Stimulated activated naive CD4-positive, alpha-beta T cell (primary cell): Measurements from ENCODE around the gene CENPVL3.
"Not testable (repeated sequence)": the region's sequence is repeated elsewhere in the genome, so short reads cannot be mapped to it uniquely, and the experiment has no call there.

ENCODE experiments used
- DNase-seq, 6 experiments: peaks; one replicate each; lab custom pipeline; 2025; lab: John Stamatoyannopoulos, UW

Gene CENPVL3

DNA sequence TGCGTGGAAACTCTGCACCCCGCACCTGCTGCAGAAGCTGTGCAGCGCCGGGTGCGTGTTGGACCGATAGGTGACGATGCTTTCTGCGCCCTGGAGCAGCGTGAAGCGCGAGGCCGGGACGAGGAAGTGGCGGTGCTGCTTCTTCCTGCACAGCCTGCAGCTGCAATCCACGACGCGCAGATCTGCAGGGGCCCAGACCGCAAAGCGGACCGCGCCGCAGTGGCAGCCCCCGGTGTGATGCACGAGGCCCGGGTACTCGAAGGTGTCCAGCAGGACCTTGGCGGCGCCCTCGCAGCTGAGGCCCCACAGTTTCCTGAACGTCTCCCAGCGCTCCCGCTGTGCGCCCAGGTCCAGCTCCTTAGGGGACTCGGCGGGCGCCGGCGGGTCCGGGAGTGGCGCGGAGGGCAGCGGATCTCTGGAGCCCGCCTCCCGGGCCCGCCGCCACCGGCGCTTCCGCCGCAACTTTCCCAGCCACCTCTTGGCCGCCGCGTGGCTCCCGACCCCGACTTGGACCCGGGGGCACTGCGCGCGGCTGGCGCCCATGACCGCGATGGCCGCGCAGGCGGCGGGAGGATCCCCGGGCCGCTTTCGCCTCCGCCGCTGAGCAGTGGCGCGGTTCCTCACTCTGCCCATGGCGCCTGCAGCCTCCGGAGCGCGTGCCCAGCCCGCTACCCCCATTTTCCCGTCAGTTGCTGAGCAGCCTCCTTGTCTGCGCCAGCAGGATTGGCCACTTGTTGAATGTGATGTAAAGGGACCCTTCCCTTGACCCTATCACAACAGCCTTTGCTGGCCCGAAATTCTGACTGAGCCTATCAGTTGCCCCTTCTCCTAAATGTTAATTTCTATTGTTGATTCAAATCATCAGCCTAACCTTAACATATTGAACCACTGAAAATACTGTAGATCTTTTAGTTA is at the start of gene CENPVL3:
Gene CENPVL3 (minus strand): TSS at position 672 of the 915 bp plus-strand sequence. CDS start 39 bp downstream, at position 633.
- DNase-seq = not testable (repeated sequence)

DNA sequence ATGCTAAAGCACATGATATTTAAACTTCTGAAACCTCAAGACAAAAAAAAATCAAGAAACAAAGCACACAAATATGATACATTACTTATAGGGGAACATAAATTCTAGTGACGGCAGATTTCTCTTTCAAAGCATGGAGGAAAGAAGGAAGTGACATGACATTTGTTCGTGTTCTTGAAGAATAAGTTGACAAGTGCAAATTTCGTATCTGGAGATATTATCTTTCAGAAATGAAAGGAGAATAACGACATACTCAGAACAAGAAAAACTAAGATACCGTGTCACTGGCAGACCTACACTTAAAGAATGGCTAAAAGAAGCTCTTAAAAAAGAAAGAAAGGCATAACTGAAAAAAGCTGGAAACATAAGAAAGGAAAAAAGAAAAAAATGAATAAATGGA is 47.3 kb upstream of the CENPVL3 start:
- no peak for DNase-seq

DNA sequence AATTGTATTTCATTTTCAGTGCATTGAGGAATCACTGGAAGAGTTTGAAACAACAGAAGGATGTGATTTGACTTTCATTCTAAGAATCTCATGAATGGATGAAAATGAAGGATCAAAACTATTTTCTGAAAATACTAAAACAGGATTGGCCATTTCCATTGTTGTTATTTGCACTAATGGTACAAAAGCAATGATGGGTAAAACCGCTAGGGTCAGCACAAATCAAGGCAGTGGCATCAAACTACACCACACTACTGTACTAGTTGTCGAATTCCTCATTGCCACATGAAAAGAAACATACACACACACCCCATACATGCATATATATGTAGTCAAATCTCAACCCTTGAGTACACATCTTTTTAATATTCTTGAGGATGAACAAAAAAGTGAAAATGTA is 24.7 kb upstream of the CENPVL3 start:
- no peak for DNase-seq

GRCh38 chrX:51641421-51642021 is 22.8 kb upstream of the CENPVL3 start:
- DNase-seq = peak in 2 of 6 experiments; percentile 7 to 10

- not testable (repeated sequence) for DNase-seq
Observed at GRCh38 chrX:51636511-51636910, 17.8 kb upstream of the CENPVL3 start.

DNA sequence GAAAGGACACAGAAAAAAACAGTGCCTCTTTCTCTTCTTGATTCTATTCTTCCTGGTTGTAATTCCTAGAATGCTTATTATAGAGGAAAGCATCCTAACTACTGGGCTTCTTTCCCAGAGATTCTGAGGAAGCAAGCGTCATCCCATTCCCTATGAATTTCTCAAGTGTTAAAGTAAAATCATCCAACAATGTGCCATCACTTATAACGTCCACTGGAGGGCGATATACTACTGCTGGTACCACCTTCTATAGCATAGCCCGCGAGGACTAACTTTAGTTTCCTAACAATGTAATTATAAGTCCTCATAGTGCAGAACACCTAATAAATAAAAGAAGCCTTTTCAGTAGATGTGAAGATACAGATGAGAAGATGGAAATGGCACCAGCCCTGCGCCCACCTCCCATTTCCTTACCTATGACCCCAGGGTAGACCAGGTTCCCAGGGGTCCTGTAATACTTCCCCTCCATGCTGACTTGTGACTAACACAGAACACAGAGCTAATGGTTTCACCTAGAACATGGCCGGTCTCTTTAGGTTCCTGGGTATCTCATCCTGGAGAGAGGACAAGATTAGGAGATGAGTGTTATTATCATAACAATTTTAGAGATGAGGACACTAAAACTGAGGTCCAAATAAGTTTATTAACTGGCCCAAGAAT is 4.2 kb downstream of the CENPVL3 start:
- peak in 1 of 6 experiments; percentile 17 for DNase-seq

DNA sequence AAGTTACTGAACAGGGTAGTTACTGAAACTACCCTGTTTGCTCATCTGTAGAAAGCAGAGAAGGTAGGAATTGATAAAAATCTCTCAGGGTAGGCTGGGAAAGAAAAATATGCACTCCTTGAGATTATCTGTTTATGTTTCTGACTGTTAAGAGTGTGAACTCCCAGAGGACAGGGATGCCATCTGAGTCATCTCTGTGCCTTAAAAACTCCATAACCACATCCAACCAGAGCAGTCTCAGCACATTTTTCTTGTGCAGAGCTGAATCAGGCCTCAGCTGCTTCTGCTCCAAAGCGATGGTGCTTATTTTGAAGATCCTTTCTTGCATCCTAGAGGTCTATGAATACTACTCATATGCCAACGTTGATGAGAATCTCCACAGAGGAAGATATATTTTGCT is 9.9 kb downstream of the CENPVL3 start:
- no peak for DNase-seq

GRCh38 chrX:51608126-51608525 is 10.6 kb downstream of the CENPVL3 start:
- DNase-seq = no peak

GRCh38 chrX:51606446-51606845 is 12.3 kb downstream of the CENPVL3 start:
- no peak for DNase-seq

GRCh38 chrX:51598899-51599298 is 19.8 kb downstream of the CENPVL3 start:
- DNase-seq = no peak

DNA sequence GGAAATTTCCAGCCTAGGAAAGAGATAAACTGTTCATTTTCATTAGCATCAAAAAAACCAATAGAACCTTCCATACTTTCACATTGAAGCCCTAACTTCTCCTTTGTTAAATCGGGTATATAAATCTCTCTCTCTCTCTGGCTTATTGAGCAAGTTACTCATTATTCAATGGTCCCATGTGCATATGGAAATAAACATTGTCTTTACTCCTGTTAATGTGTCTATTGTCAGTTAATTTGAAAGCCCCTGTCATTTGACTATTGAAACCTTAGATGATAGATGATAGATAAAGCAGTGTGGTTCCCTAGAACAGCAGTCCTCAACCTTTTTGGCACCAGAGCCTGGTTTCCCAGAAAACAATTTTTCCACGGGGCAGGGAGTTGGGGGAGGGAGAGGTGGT is 46.8 kb downstream of the CENPVL3 start:
- DNase-seq = no peak

DNA sequence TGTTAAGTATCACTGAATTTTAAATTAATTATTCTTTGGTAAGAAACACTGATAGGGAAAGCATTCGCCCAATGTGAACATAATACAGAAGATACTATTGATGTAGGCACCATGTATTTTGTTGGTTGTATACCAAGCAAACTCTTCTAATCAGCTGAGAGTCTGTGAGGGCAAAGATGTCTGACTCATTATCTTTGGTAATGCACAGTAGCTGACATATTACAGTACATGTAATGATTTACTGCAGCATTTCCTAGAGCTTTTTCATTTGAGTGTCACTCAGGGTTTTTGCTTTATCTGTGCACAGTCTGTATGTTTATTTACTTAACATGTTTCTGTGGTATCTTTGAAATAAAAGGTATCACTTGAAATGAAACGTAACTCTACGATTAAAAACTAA is 49.2 kb downstream of the CENPVL3 start:
- DNase-seq = no peak

DNA sequence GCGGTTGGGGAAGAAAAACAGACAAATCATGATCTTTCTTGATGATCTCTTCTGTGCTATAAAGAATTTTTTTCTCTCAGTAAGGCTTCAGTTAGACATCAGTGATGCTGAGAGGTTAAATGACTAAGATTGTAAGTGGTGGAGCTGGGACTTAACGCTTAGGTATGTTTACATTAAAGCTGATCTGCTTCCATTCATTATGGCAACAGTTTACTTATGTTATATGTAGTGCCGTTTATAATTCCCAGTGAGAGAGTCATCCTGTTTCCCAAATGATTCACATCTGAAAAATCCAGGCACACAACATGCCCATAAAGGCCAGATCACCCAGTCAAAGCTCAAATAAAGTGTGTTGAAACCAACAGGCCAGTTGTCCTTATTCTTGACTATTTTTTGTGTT is 50.1 kb downstream of the CENPVL3 start:
- no peak for DNase-seq
